Common myeloid progenitor, CD34-positive (primary cell): Measurements from ENCODE around the gene GNL2.

Experiments used
- CTCF ChIA-PET: fragments of 350-600 bp; sonication (Branson Sonifier 250); formaldehyde crosslinking; loops from one replicate; lab custom pipeline; 2021; ENCODE audit warnings: antibody characterized with exemption; lab: Charles Lee
- POLR2A ChIA-PET: fragments of 350-600 bp; sonication (Branson Sonifier 250); formaldehyde crosslinking; loops from one replicate; lab custom pipeline; 2021; ENCODE audit warnings: antibody characterized with exemption; lab: Charles Lee
- DNase-seq, 3 donors: peaks; one replicate each; pipeline versions ENCODE4 v3.0.0 to v3.0.0-alpha.2; 2013
- H3K27ac ChIP-seq, 2 experiments: 1 replicate in 1 of 2; 2 replicates in 1 of 2; pipeline ENCODE4 v1.7.0; 2013; ENCODE audit warnings: inconsistent platforms in 2 of 2, low read length in 2 of 2, mild to moderate bottlenecking in 2 of 2, low read depth in 1 of 2, moderate library complexity in 1 of 2; ENCODE audit not compliant: severe bottlenecking in 2 of 2, insufficient read depth in 1 of 2, poor library complexity in 1 of 2
- H3K27me3 ChIP-seq, 5 experiments: replicated peaks in 2 of 5; 1 replicate in 3 of 5; 2 replicates in 2 of 5; pipeline versions ENCODE4 v1.6.1 to v1.7.0; 2013; ENCODE audit warnings: low read length in 4 of 5, mild to moderate bottlenecking in 2 of 5, moderate library complexity in 2 of 5, inconsistent platforms in 1 of 5; ENCODE audit not compliant: insufficient read depth in 5 of 5, control insufficient read depth in 4 of 5
- H3K36me3 ChIP-seq, 4 experiments: 1 replicate in 2 of 4; 2 replicates in 2 of 4; pipeline versions ENCODE4 v1.6.1 to v1.7.0; 2013; ENCODE audit warnings: low read length in 3 of 4, control low read depth in 1 of 4, mild to moderate bottlenecking in 1 of 4; ENCODE audit not compliant: control insufficient read depth in 4 of 4, insufficient read depth in 4 of 4
- H3K4me1 ChIP-seq, 4 experiments: 1 replicate in 3 of 4; 2 replicates in 1 of 4; pipeline versions ENCODE4 v1.6.1 to v1.7.1; 2013; ENCODE audit warnings: low read length in 3 of 4, mild to moderate bottlenecking in 3 of 4, control low read depth in 1 of 4, inconsistent platforms in 1 of 4, moderate library complexity in 1 of 4; ENCODE audit not compliant: control insufficient read depth in 4 of 4, insufficient read depth in 4 of 4; ENCODE audit errors: control extremely low read depth in 1 of 4
- H3K4me3 ChIP-seq, 7 experiments: 1 replicate in 4 of 7; 2 replicates in 3 of 7; pipeline versions ENCODE4 v1.5.1 to v1.7.0; 2013; ENCODE audit warnings: mild to moderate bottlenecking in 7 of 7, low read length in 6 of 7, moderate library complexity in 6 of 7, inconsistent platforms in 2 of 7, low read depth in 2 of 7, control low read depth in 1 of 7; ENCODE audit not compliant: insufficient read depth in 4 of 7, control insufficient read depth in 1 of 7; ENCODE audit errors: extremely low read depth in 1 of 7
- H3K9me3 ChIP-seq, 5 experiments: 1 replicate in 4 of 5; 2 replicates in 1 of 5; pipeline versions ENCODE4 v1.6.1 to v1.7.1; 2013; ENCODE audit warnings: low read length in 4 of 5, mild to moderate bottlenecking in 2 of 5, inconsistent platforms in 1 of 5, low read depth in 1 of 5, moderate library complexity in 1 of 5; ENCODE audit not compliant: control insufficient read depth in 4 of 5, insufficient read depth in 2 of 5; ENCODE audit errors: control extremely low read depth in 1 of 5
- WGBS: methylation state at CpG from one replicate; pipeline ENCODE4 v1.1.5; 2013; ENCODE audit not compliant: insufficient coverage; 5-methylcytosine and 5-hydroxymethylcytosine counted together

GNL2 gene

GRCh38 chr1:37609002-37609401 lies 13.3 kb upstream of the GNL2 start:
- no peak overlapping the region for H3K27ac ChIP-seq
- H3K36me3 ChIP-seq = no peaks in the 10 kb centered on the region
- no peak for DNase-seq
- ChIA-PET CTCF (interaction anchor here (12.9 kb wide), 1 partner anchor 69 kb away, joined by 187 read pairs; no protein-coding TSS in a partner anchor), POLR2A (no interaction called here)
- no peaks in the 10 kb centered on the region for H3K9me3 ChIP-seq
- H3K4me3 ChIP-seq = no peak overlapping the region
- peaks cover 0 to 10% (median 7%) of the 10 kb centered on the region in 5 experiments for H3K27me3 ChIP-seq
- peaks cover 0 to 2% (median 0%) of the 10 kb centered on the region in 4 experiments for H3K4me1 ChIP-seq
- WGBS = 40% methylated on average over 1 of the region's 2 CpGs

GRCh38 chr1:37606481-37607263 lies 10.9 kb upstream of the GNL2 start:
- Histone ChIP-seq H3K27ac (no peak overlapping the region), H3K4me1 (peaks cover 0 to 2% (median 0%) of the 10 kb centered on the region in 4 experiments), H3K36me3 (no peaks in the 10 kb centered on the region), H3K27me3 (peaks cover 0 to 6% (median 2%) of the 10 kb centered on the region in 5 experiments), H3K4me3 (no peak overlapping the region), H3K9me3 (no peaks in the 10 kb centered on the region)
- ChIA-PET CTCF (interaction anchor here (12.9 kb wide), 1 partner anchor 72 kb away, joined by 187 read pairs; no protein-coding TSS in a partner anchor), POLR2A (no interaction called here)
- no peak for DNase-seq
- 96% methylated on average over 10 of the region's 15 CpGs for WGBS

GRCh38 chr1:37605806-37606474 lies 10.2 kb upstream of the GNL2 start:
- ChIA-PET POLR2A (no interaction called here), CTCF (interaction anchor here (0.5 to 12.9 kb wide), 3 partner anchors 32 to 117 kb away, joined by 3 to 187 read pairs (median 3); no protein-coding TSS in a partner anchor)
- WGBS = 98% methylated on average over 9 of the region's 9 CpGs
- H3K4me1 ChIP-seq = peaks cover 0 to 2% (median 0%) of the 10 kb centered on the region in 4 experiments
- no peak overlapping the region for H3K27ac ChIP-seq
- H3K36me3 ChIP-seq = no peaks in the 10 kb centered on the region
- no peak for DNase-seq
- H3K4me3 ChIP-seq = no peak overlapping the region
- no peaks in the 10 kb centered on the region for H3K9me3 ChIP-seq
- H3K27me3 ChIP-seq = peaks cover 0 to 9% (median 2%) of the 10 kb centered on the region in 5 experiments

GRCh38 chr1:37605061-37605650 lies 9.4 kb upstream of the GNL2 start:
- WGBS = 96% methylated on average over 12 of the region's 12 CpGs
- Histone ChIP-seq H3K27ac (no peak overlapping the region), H3K36me3 (no peaks in the 10 kb centered on the region), H3K9me3 (no peaks in the 10 kb centered on the region), H3K4me1 (peaks cover 0 to 2% (median 0%) of the 10 kb centered on the region in 4 experiments), H3K27me3 (peaks cover 0 to 11% (median 2%) of the 10 kb centered on the region in 5 experiments), H3K4me3 (no peak overlapping the region)
- DNase-seq = no peak
- POLR2A ChIA-PET = no interaction called here
- CTCF ChIA-PET = interaction anchor here (0.5 to 12.9 kb wide), 6 partner anchors 14 to 255 kb away, joined by 3 to 187 read pairs (median 4); no protein-coding TSS in a partner anchor

- peaks cover 0 to 9% (median 0%) of the 10 kb centered on the region in 5 experiments for H3K27me3 ChIP-seq
- 31% methylated on average over 6 of the region's 8 CpGs for WGBS
- no peak overlapping the region for H3K4me3 ChIP-seq
- CTCF ChIA-PET = interaction anchor here (0.6 to 12.9 kb wide), 19 partner anchors 9 to 1558 kb away, joined by 3 to 187 read pairs (median 4); no protein-coding TSS in a partner anchor
- peak; percentile 40 to 61 (median 48) for DNase-seq
- no peaks in the 10 kb centered on the region for H3K9me3 ChIP-seq
- peaks cover 0 to 2% (median 0%) of the 10 kb centered on the region in 4 experiments for H3K4me1 ChIP-seq
- H3K36me3 ChIP-seq = no peaks in the 10 kb centered on the region
- POLR2A ChIA-PET = interaction anchor here (0.7 kb wide), 1 partner anchor 83 kb away, joined by 3 read pairs; no protein-coding TSS in a partner anchor
- H3K27ac ChIP-seq = no peak overlapping the region
These were observed 7.3 kb upstream of the GNL2 start for GRCh38 chr1:37602750-37603694.

- Histone ChIP-seq H3K36me3 (no peaks in the 10 kb centered on the region), H3K4me3 (no peak overlapping the region), H3K4me1 (peaks cover 0 to 2% (median under 1%) of the 10 kb centered on the region in 4 experiments), H3K9me3 (no peaks in the 10 kb centered on the region), H3K27ac (no peak overlapping the region), H3K27me3 (peaks cover 0 to 11% (median 0%) of the 10 kb centered on the region in 5 experiments)
- no peak for DNase-seq
- ChIA-PET POLR2A (no interaction called here), CTCF (interaction anchor here (0.6 to 12.9 kb wide), 4 partner anchors 65 to 1951 kb away, joined by 3 to 187 read pairs (median 5); no protein-coding TSS in a partner anchor)
These were observed 5.7 kb upstream of the GNL2 start for GRCh38 chr1:37601441-37601840.
